Right cardiac atrium (tissue), 5 donors: ENCODE measurements around the gene TSPAN7. TPM values are rescaled to one million over a fixed set of nuclear protein-coding genes. Genes with fewer than 3 reads are reported as not detected.

Experiments used
- ATAC-seq, 2 donors: fragments of 200-7000 bp; cut with Tn5 transposase; one replicate each; pipeline versions ENCODE4 v1.8.0 to v1.9.1; 2020; ENCODE audit warnings: moderate library complexity in 2 of 2, mild to moderate bottlenecking in 1 of 2
- DNase-seq, 3 donors: peaks; one replicate each; pipeline ENCODE4 v3.0.0-alpha.2; 2020
- H3K27ac ChIP-seq: one replicate; pipeline ENCODE4 v1.5.1; 2013; ENCODE audit warnings: mild to moderate bottlenecking, low read length, control low read depth, moderate library complexity
- H3K27me3 ChIP-seq: one replicate; pipeline ENCODE4 v1.6.1; 2013; ENCODE audit not compliant: control insufficient read depth, insufficient read depth
- H3K4me1 ChIP-seq: one replicate; pipeline ENCODE4 v1.6.1; 2013; ENCODE audit warnings: low read length; ENCODE audit not compliant: control insufficient read depth, insufficient read depth
- H3K4me3 ChIP-seq: one replicate; pipeline ENCODE4 v1.5.1; 2013; ENCODE audit warnings: low read length, control low read depth
- H3K9me3 ChIP-seq: one replicate; pipeline ENCODE4 v1.6.1; 2013; ENCODE audit warnings: low read length; ENCODE audit not compliant: control insufficient read depth
- WGBS: extraction: QIAGEN DNeasy Blood & Tissue Kit; methylation state at CpG from one replicate; pipeline ENCODE4 v1.1.7; 2013; 5-methylcytosine and 5-hydroxymethylcytosine counted together
- intact Hi-C, 4 donors: fragments of 100-400 bp; cut with DNase I; formaldehyde crosslinking; loops; one replicate each; pipeline versions ENCODE4 v1.11.0 to v1.14.0; 2022 to 2023
- polyA plus RNA-seq: library from polyadenylated mRNA; stranded (reverse); fragments of 200-250 nt; gene quantifications from one replicate; pipeline ENCODE4 v1.2.3, GENCODE V29; 2013
- total RNA-seq, 4 donors: library from RNA; stranded (reverse); fragmentation: NEBNext Ultra II Directional; extraction: Animal tissue kit (Norgen Biotek cat#: 25700); gene quantifications; one replicate each; pipeline ENCODE4 v1.2.1, GENCODE V29; 2021
- donor health status: healthy with polysubstance abuse.
- donor health status: DM: no; HTN: yes; CAD: no.
- donor health status: DM: no; HTN: no; CAD: no.
- donor health status: DM: no; HTN: yes; CAD: no; lungs with severe emphysema.
- donor health status: DM: yes; HTN: yes; CAD: no.

TSPAN7 gene
- total and polyA plus RNA-seq, 5 donors, result 113 to 196 (median 127) TPM

- H3K4me1 ChIP-seq, result peaks cover 6% of the 10 kb centered on the region
- ATAC-seq (no peak), DNase-seq (no peak)
- no peak overlapping the region for H3K27ac ChIP-seq
- no peaks in the 10 kb centered on the region for H3K9me3 ChIP-seq
- intact Hi-C loops, result no loop called here
- 94% methylated on average over 2 of the region's 2 CpGs for WGBS
- H3K4me3 ChIP-seq, result no peak overlapping the region
- no peaks in the 10 kb centered on the region for H3K27me3 ChIP-seq
Measured at GRCh38 chrX:38646129-38646528, 84.8 kb downstream of the TSPAN7 start.

- H3K27ac ChIP-seq, result no peak overlapping the region
- H3K27me3 ChIP-seq, result no peaks in the 10 kb centered on the region
- 100% methylated on average over 1 of the region's 1 CpG for WGBS
- no peak overlapping the region for H3K4me3 ChIP-seq
- no peaks in the 10 kb centered on the region for H3K9me3 ChIP-seq
- peaks cover 6% of the 10 kb centered on the region for H3K4me1 ChIP-seq
- DNase-seq (no peak), ATAC-seq (no peak)
- intact Hi-C loops, result no loop called here
Measured at GRCh38 chrX:38649221-38649620, 87.9 kb downstream of the TSPAN7 start.

- H3K4me3 ChIP-seq, result no peak overlapping the region
- no peaks in the 10 kb centered on the region for H3K9me3 ChIP-seq
- peak in 1 of 2 donors; percentile 43 for ATAC-seq
- no peak for DNase-seq
- intact Hi-C loops, result loop anchor here in 1 of 4 donors (10.0 kb wide), 1 partner anchor 195 kb away; no protein-coding TSS in a partner anchor
- peaks cover 4% of the 10 kb centered on the region for H3K4me1 ChIP-seq
- no peaks in the 10 kb centered on the region for H3K27me3 ChIP-seq
- H3K27ac ChIP-seq, result peak overlapping the region; percentile 75
- 64% methylated on average over 6 of the region's 6 CpGs for WGBS
Measured at GRCh38 chrX:38649674-38650647, 88.6 kb downstream of the TSPAN7 start.

- H3K27me3 ChIP-seq, result no peaks in the 10 kb centered on the region
- H3K27ac ChIP-seq, result no peak overlapping the region
- 94% methylated on average over 2 of the region's 2 CpGs for WGBS
- intact Hi-C loops, result loop anchor here in 1 of 4 donors (10.0 kb wide), 1 partner anchor 197 kb away; no protein-coding TSS in a partner anchor
- peak; percentile 57 to 71 for ATAC-seq
- no peaks in the 10 kb centered on the region for H3K9me3 ChIP-seq
- H3K4me3 ChIP-seq, result no peak overlapping the region
- peaks cover 4% of the 10 kb centered on the region for H3K4me1 ChIP-seq
- DNase-seq, result no peak
Measured at GRCh38 chrX:38651625-38652601, 90.6 kb downstream of the TSPAN7 start.

- no peaks in the 10 kb centered on the region for H3K27me3 ChIP-seq
- 94% methylated on average over 13 of the region's 13 CpGs for WGBS
- intact Hi-C loops, result loop anchor here in 1 of 4 donors (10.0 kb wide), 1 partner anchor 198 kb away; no protein-coding TSS in a partner anchor
- peaks cover 4% of the 10 kb centered on the region for H3K4me1 ChIP-seq
- ATAC-seq (no peak), DNase-seq (no peak)
- no peak overlapping the region for H3K4me3 ChIP-seq
- no peaks in the 10 kb centered on the region for H3K9me3 ChIP-seq
- no peak overlapping the region for H3K27ac ChIP-seq
Measured at GRCh38 chrX:38652934-38653442, 91.6 kb downstream of the TSPAN7 start.

- Histone ChIP-seq H3K4me1 (peaks cover 4% of the 10 kb centered on the region), H3K9me3 (no peaks in the 10 kb centered on the region), H3K4me3 (no peak overlapping the region), H3K27me3 (no peaks in the 10 kb centered on the region), H3K27ac (no peak overlapping the region)
- no peak for DNase-seq
- intact Hi-C loops, result loop anchor here in 1 of 4 donors (10.0 kb wide), 1 partner anchor 200 kb away; no protein-coding TSS in a partner anchor
- peak; percentile 63 to 72 for ATAC-seq
- 100% methylated on average over 1 of the region's 1 CpG for WGBS
Measured at GRCh38 chrX:38654302-38654701, 93.0 kb downstream of the TSPAN7 start.

- no peaks in the 10 kb centered on the region for H3K9me3 ChIP-seq
- intact Hi-C loops, result loop anchor here in 1 of 4 donors (10.0 kb wide), 1 partner anchor 202 kb away; no protein-coding TSS in a partner anchor
- H3K4me3 ChIP-seq, result no peak overlapping the region
- no peaks in the 10 kb centered on the region for H3K4me1 ChIP-seq
- 54% methylated on average over 4 of the region's 4 CpGs for WGBS
- no peaks in the 10 kb centered on the region for H3K27me3 ChIP-seq
- no peak overlapping the region for H3K27ac ChIP-seq
- no peak for DNase-seq
- peak in 1 of 2 donors; percentile 38 for ATAC-seq
Measured at GRCh38 chrX:38656350-38656915, 95.1 kb downstream of the TSPAN7 start.

- Histone ChIP-seq H3K27ac (no peak overlapping the region), H3K9me3 (no peaks in the 10 kb centered on the region), H3K4me1 (no peaks in the 10 kb centered on the region), H3K27me3 (no peaks in the 10 kb centered on the region), H3K4me3 (no peak overlapping the region)
- intact Hi-C loops, result loop anchor here in 1 of 4 donors (10.0 kb wide), 1 partner anchor 203 kb away; no protein-coding TSS in a partner anchor
- ATAC-seq (no peak), DNase-seq (no peak)
Measured at GRCh38 chrX:38657562-38657961, 96.2 kb downstream of the TSPAN7 start.

GRCh38 chrX:38660395-38661102 lies 99.2 kb downstream of the TSPAN7 start:
- WGBS, result 78% methylated on average over 6 of the region's 6 CpGs
- H3K9me3 ChIP-seq, result no peaks in the 10 kb centered on the region
- H3K27me3 ChIP-seq, result no peaks in the 10 kb centered on the region
- H3K4me3 ChIP-seq, result no peak overlapping the region
- DNase-seq (no peak), ATAC-seq (no peak)
- H3K27ac ChIP-seq, result no peak overlapping the region
- no peaks in the 10 kb centered on the region for H3K4me1 ChIP-seq
- intact Hi-C loops, result no loop called here

GRCh38 chrX:38661103-38661441 lies 99.7 kb downstream of the TSPAN7 start:
- intact Hi-C loops, result no loop called here
- DNase-seq (no peak), ATAC-seq (no peak)
- WGBS, result 44% methylated on average over 1 of the region's 1 CpG
- Histone ChIP-seq H3K9me3 (no peaks in the 10 kb centered on the region), H3K4me1 (no peaks in the 10 kb centered on the region), H3K27ac (no peak overlapping the region), H3K27me3 (no peaks in the 10 kb centered on the region), H3K4me3 (no peak overlapping the region)
